Aorta (tissue), 5 donors: Measurements from ENCODE around the gene TMEM39A. TPM values are rescaled to one million over a fixed set of nuclear protein-coding genes. Genes with fewer than 3 reads are reported as not detected.

ENCODE experiments used
- ATAC-seq: fragments of 200-7000 bp; cut with Tn5 transposase; one replicate; pipeline ENCODE4 v1.9.1; 2022; ENCODE audit warnings: moderate library complexity; ENCODE audit not compliant: low FRiP score
- DNase-seq, 2 donors: peaks; one replicate each; pipeline ENCODE4 v3.0.0-alpha.2; 2020
- H3K27ac ChIP-seq, 2 donors: one replicate each; pipeline ENCODE4 v1.5.1; 2013; ENCODE audit warnings: low read length in 2 of 2, mild to moderate bottlenecking in 2 of 2, moderate library complexity in 2 of 2, control low read depth in 1 of 2, inconsistent platforms in 1 of 2, low read depth in 1 of 2
- H3K27me3 ChIP-seq, 2 donors: one replicate each; pipeline ENCODE4 v1.6.1; 2013; ENCODE audit warnings: control low read depth in 1 of 2, low read length in 1 of 2, mild to moderate bottlenecking in 1 of 2, moderate library complexity in 1 of 2; ENCODE audit not compliant: insufficient read depth in 2 of 2, control insufficient read depth in 1 of 2
- H3K36me3 ChIP-seq, 2 donors: one replicate each; pipeline ENCODE4 v1.6.1; 2013; ENCODE audit warnings: control low read depth in 1 of 2, low read length in 1 of 2, mild to moderate bottlenecking in 1 of 2; ENCODE audit not compliant: insufficient read depth in 2 of 2, control insufficient read depth in 1 of 2
- H3K4me1 ChIP-seq, 2 donors: one replicate each; pipeline ENCODE4 v1.6.1; 2013; ENCODE audit warnings: low read length in 2 of 2, control low read depth in 1 of 2, mild to moderate bottlenecking in 1 of 2, moderate library complexity in 1 of 2; ENCODE audit not compliant: insufficient read depth in 2 of 2, control insufficient read depth in 1 of 2
- H3K4me3 ChIP-seq, 2 donors: one replicate each; pipeline ENCODE4 v1.5.1; 2013; ENCODE audit warnings: low read length in 2 of 2, control low read depth in 1 of 2, mild to moderate bottlenecking in 1 of 2
- H3K9me3 ChIP-seq: one replicate; pipeline ENCODE4 v1.6.1; 2013; ENCODE audit warnings: mild to moderate bottlenecking, low read length; ENCODE audit not compliant: control insufficient read depth
- WGBS, 2 donors: extraction: QIAGEN DNeasy Blood & Tissue Kit; methylation state at CpG; one replicate each; pipeline ENCODE4 v1.1.7; 2013; 5-methylcytosine and 5-hydroxymethylcytosine counted together
- intact Hi-C, 2 donors: fragments of 100-400 bp; cut with DNase I; formaldehyde crosslinking; loops; one replicate each; pipeline versions ENCODE4 v1.14.2 to v1.15.0; 2022
- polyA plus RNA-seq, 2 donors: library from polyadenylated mRNA; stranded (reverse); fragments of 200-250 nt; gene quantifications; one replicate each; pipeline ENCODE4 v1.2.3, GENCODE V29; 2013
- total RNA-seq, 2 donors: library from RNA; stranded (reverse); fragmentation: NEBNext Ultra II Directional; extraction: Animal tissue kit (Norgen Biotek cat#: 25700); gene quantifications; one replicate each; pipeline ENCODE4 v1.2.1, GENCODE V29; 2021
- donor health status: healthy with polysubstance abuse.
- donor health status: Bipolar disorder and iron deficiency.
- donor health status: DM: no; HTN: no; CAD: no.
- donor health status: DM: no; HTN: no; CAD: no.
- donor health status: DM: yes; HTN: yes; CAD: no.

The TMEM39A gene
- total and polyA plus RNA-seq, 4 donors = 7.5 to 45.7 (median 24.1) TPM

DNA sequence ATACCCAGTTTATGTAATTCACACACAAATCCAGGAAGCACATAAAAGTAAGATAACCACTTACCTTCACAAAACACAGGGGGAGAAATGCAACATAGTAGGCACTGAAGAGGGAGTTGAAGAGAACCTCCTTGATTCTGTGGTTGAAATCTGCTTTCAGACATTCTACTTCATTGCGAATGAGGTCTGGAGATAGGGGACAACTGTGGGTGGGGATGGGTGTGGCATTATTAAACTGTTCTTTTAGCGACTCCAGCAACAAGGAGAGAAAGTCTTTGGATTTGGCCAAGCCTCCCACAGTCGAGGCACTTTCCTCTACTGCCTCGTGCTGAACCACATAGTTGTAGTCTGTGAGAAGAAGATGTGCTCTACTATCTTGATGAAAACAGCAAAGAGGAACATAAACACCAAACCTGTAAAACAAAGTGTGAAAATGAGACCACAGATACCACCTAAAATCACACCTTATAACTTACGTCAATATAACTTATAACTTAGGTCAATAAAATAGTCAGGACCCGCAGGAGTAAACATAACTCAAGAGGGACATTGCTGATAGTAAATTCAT lies 25.6 kb downstream of the TMEM39A start:
- H3K4me1 ChIP-seq = no peaks in the 10 kb centered on the region
- intact Hi-C loops = no loop called here
- 93 to 96% methylated on average over 6 of the region's 6 CpGs for WGBS, 2 donors
- ATAC-seq = no peak
- no peaks in the 10 kb centered on the region for H3K9me3 ChIP-seq
- peaks cover 24 to 26% of the 10 kb centered on the region in 2 donors for H3K36me3 ChIP-seq
- H3K27ac ChIP-seq = no peak overlapping the region
- DNase-seq = no peak
- H3K27me3 ChIP-seq = no peaks in the 10 kb centered on the region
- no peak overlapping the region for H3K4me3 ChIP-seq

- intact Hi-C loops = no loop called here
Measured at GRCh38 chr3:119436977-119437376, 26.4 kb downstream of the TMEM39A start.

DNA sequence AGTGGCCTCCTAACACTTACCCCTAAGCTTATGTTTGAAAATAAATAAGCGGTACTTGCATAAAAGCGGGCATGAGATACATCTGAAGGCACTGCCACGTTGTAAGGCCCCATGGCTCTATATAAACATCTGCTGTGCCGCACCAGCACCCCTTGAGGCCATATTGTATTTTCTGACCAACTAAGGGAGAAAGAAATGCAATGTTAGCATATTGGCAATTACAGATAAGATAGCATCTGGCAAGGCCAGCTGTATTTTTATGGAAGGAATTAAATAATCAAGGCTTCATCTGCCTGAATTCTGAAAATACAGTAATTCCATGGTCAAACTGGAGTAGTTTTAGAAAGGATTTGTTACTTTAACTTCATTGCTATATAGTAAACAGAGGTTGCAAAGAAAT lies 28.7 kb downstream of the TMEM39A start:
- WGBS, 2 donors = 95 to 96% methylated on average over 4 of the region's 4 CpGs
- ATAC-seq = no peak
- H3K27me3 ChIP-seq = no peaks in the 10 kb centered on the region

More at GRCh38 chr3:119436977-119437376, 26.4 kb downstream of the TMEM39A start:
- no peaks in the 10 kb centered on the region for H3K4me1 ChIP-seq
- peaks cover 25% of the 10 kb centered on the region in 2 donors for H3K36me3 ChIP-seq
- no peak overlapping the region for H3K27ac ChIP-seq
- ATAC-seq (no peak), DNase-seq (no peak)
- H3K4me3 ChIP-seq = no peak overlapping the region
- WGBS, 2 donors = 84 to 89% methylated on average over 1 of the region's 1 CpG
- H3K27me3 ChIP-seq = no peaks in the 10 kb centered on the region
- peaks cover under 1% of the 10 kb centered on the region for H3K9me3 ChIP-seq

GRCh38 chr3:119433613-119434325 lies 29.6 kb downstream of the TMEM39A start:
- Histone ChIP-seq H3K27me3 (no peaks in the 10 kb centered on the region), H3K9me3 (peaks cover 4% of the 10 kb centered on the region), H3K36me3 (peaks cover 27 to 42% of the 10 kb centered on the region in 2 donors), H3K4me3 (no peak overlapping the region), H3K4me1 (no peaks in the 10 kb centered on the region), H3K27ac (no peak overlapping the region)
- 91% methylated on average over 3 of the region's 3 CpGs for WGBS, 2 donors
- DNase-seq = no peak
- intact Hi-C loops = no loop called here
- no peak for ATAC-seq

More for the DNA sequence above, 28.7 kb downstream of the TMEM39A start:
- intact Hi-C loops = no loop called here
- Histone ChIP-seq H3K9me3 (peaks cover 4% of the 10 kb centered on the region), H3K4me1 (no peaks in the 10 kb centered on the region), H3K4me3 (no peak overlapping the region), H3K27ac (no peak overlapping the region), H3K36me3 (peaks cover 27 to 37% of the 10 kb centered on the region in 2 donors)
- DNase-seq = no peak

GRCh38 chr3:119428538-119428937 lies 34.9 kb downstream of the TMEM39A start:
- intact Hi-C loops = no loop called here
- WGBS, 2 donors = 94 to 96% methylated on average over 1 of the region's 1 CpG
- ATAC-seq (no peak), DNase-seq (no peak)
- H3K36me3 ChIP-seq = peaks cover 5 to 28% of the 10 kb centered on the region in 2 donors
- H3K4me1 ChIP-seq = no peaks in the 10 kb centered on the region
- no peak overlapping the region for H3K4me3 ChIP-seq
- peaks cover 5% of the 10 kb centered on the region for H3K9me3 ChIP-seq
- no peaks in the 10 kb centered on the region for H3K27me3 ChIP-seq
- H3K27ac ChIP-seq = no peak overlapping the region

DNA sequence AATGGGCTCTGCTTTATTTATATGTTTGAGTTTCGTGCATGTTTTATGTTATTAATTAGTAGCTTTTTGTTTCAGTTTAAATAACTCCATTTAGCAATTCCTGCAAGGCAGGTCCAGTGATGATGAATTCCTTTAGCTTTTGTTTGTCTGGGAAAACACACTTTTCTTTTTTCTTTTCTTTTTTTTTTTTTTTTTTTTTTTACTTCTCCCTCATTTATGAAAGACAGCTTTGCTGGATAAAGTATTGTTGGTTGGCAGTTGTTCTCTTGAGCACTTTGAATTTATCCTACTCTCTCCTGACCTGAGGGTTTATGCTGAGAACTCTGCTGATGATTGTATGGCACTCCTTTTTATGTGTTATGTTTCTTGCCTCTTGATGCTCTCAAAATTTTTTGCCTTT lies 35.7 kb downstream of the TMEM39A start:
- intact Hi-C loops = no loop called here
- 99 to 100% methylated on average over 1 of the region's 1 CpG for WGBS, 2 donors
- no peak overlapping the region for H3K27ac ChIP-seq
- ATAC-seq (no peak), DNase-seq (no peak)
- H3K36me3 ChIP-seq = peaks cover 5 to 24% of the 10 kb centered on the region in 2 donors
- no peaks in the 10 kb centered on the region for H3K27me3 ChIP-seq
- H3K9me3 ChIP-seq = peaks cover 5% of the 10 kb centered on the region
- no peaks in the 10 kb centered on the region for H3K4me1 ChIP-seq
- H3K4me3 ChIP-seq = no peak overlapping the region

DNA sequence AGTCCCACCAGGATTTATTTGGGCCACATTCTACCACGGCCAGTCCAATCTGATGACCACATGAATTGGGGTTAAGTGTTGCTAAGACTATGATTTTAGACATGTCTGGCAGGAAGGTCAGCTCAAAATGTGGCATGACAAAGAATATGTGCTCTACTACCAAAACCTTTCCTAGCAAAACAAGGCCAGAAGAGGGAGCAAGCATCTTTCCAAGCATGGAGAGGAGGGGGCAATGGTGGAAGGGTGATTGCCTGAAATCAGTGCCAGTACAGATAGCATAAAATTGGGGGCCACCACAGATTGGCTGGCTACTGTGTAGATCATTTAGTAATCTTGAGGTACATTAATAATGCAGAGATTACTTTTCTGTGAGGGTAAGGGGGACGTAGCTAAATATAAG lies 43.2 kb downstream of the TMEM39A start:
- ATAC-seq = no peak
- no peak for DNase-seq
- intact Hi-C loops = no loop called here
- H3K27ac ChIP-seq = no peak overlapping the region
- no peaks in the 10 kb centered on the region for H3K4me1 ChIP-seq
- H3K36me3 ChIP-seq = no peaks in the 10 kb centered on the region
- WGBS, 2 donors = 53 to 77% methylated on average over 2 of the region's 2 CpGs
- no peak overlapping the region for H3K4me3 ChIP-seq
- H3K9me3 ChIP-seq = no peaks in the 10 kb centered on the region
- no peaks in the 10 kb centered on the region for H3K27me3 ChIP-seq

DNA sequence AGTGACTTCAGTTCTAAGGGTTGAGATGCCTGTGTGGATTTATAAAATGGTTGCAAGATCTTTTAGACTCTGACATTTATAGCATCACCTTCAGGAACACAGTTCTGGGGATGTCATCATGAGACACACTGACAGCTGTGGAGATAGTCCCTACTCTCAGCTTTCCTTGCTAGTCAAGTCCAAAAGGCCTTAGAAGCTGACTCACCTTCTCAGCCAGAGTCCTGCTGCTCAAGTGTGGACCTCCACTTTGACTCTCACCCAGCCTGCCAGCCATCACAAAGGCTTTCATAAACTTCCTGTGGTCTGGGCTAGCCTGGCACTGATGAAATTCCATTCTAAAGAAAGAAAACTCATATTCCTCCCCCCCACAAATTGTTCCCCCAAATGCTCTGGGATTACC lies 44.8 kb downstream of the TMEM39A start:
- H3K27ac ChIP-seq = no peak overlapping the region
- intact Hi-C loops = no loop called here
- H3K4me1 ChIP-seq = no peaks in the 10 kb centered on the region
- no peaks in the 10 kb centered on the region for H3K27me3 ChIP-seq
- no peaks in the 10 kb centered on the region for H3K9me3 ChIP-seq
- peaks cover 0 to 3% of the 10 kb centered on the region in 2 donors for H3K36me3 ChIP-seq
- no peak for ATAC-seq
- no peak for DNase-seq
- no peak overlapping the region for H3K4me3 ChIP-seq
